DLD1 (cell line): ENCODE measurements around the gene EFL1.

Experiments
- in situ Hi-C: cut with HindIII; loops from 2 replicates; pipeline ENCODE4 v1.10.0; 2017; ENCODE audit warnings: low sequenced_read_pairs

Gene EFL1

GRCh38 chr15:82168296-82168695 lies 94.2 kb downstream of the EFL1 start:
- in situ Hi-C loops = no loop called here

- in situ Hi-C loops = no loop called here
Measured at GRCh38 chr15:82165948-82166376, 96.6 kb downstream of the EFL1 start.

GRCh38 chr15:82159922-82160321 lies 102.6 kb downstream of the EFL1 start:
- in situ Hi-C loops = no loop called here

GRCh38 chr15:82158811-82159210 lies 103.7 kb downstream of the EFL1 start:
- in situ Hi-C loops = no loop called here

- in situ Hi-C loops = no loop called here
Measured at GRCh38 chr15:82150645-82151044, 111.9 kb downstream of the EFL1 start.

GRCh38 chr15:82146990-82147461 lies 115.5 kb downstream of the EFL1 start:
- in situ Hi-C loops = no loop called here

- in situ Hi-C loops = no loop called here
Measured at GRCh38 chr15:82146576-82146975, 116.0 kb downstream of the EFL1 start.

- in situ Hi-C loops = no loop called here
Measured at GRCh38 chr15:82143390-82144385, 118.8 kb downstream of the EFL1 start.

- in situ Hi-C loops = no loop called here
Measured at GRCh38 chr15:82140886-82141285, 121.6 kb downstream of the EFL1 start.

- in situ Hi-C loops = no loop called here
Measured at GRCh38 chr15:82139823-82140268, 122.7 kb downstream of the EFL1 start.

GRCh38 chr15:82138306-82138705 lies 124.2 kb downstream of the EFL1 start:
- in situ Hi-C loops = no loop called here

GRCh38 chr15:82137261-82137660 lies 125.3 kb downstream of the EFL1 start:
- in situ Hi-C loops = no loop called here

- in situ Hi-C loops = no loop called here
Measured at GRCh38 chr15:82136120-82136519, 126.4 kb downstream of the EFL1 start.

GRCh38 chr15:82135638-82136037 lies 126.9 kb downstream of the EFL1 start:
- in situ Hi-C loops = no loop called here

- in situ Hi-C loops = no loop called here
Measured at GRCh38 chr15:82134461-82134860, 128.1 kb downstream of the EFL1 start.

GRCh38 chr15:82133251-82133650 lies 129.3 kb downstream of the EFL1 start:
- in situ Hi-C loops = no loop called here

GRCh38 chr15:82132742-82133141 lies 129.8 kb downstream of the EFL1 start:
- in situ Hi-C loops = no loop called here

- in situ Hi-C loops = no loop called here
Measured at GRCh38 chr15:82132096-82132495, 130.4 kb downstream of the EFL1 start.

- in situ Hi-C loops = no loop called here
Measured at GRCh38 chr15:82130248-82130647, 132.3 kb downstream of the EFL1 start.

- in situ Hi-C loops = no loop called here
Measured at GRCh38 chr15:82129761-82130160, 132.8 kb downstream of the EFL1 start.

- in situ Hi-C loops = no loop called here
Measured at GRCh38 chr15:82129149-82129692, 133.3 kb downstream of the EFL1 start.
